ENCODE results near the gene TUBGCP6.
"Not testable (repeated sequence)": the region's sequence is repeated elsewhere in the genome, so short reads cannot be mapped to it uniquely, and the experiment has no call there.

TUBGCP6 gene

DNA sequence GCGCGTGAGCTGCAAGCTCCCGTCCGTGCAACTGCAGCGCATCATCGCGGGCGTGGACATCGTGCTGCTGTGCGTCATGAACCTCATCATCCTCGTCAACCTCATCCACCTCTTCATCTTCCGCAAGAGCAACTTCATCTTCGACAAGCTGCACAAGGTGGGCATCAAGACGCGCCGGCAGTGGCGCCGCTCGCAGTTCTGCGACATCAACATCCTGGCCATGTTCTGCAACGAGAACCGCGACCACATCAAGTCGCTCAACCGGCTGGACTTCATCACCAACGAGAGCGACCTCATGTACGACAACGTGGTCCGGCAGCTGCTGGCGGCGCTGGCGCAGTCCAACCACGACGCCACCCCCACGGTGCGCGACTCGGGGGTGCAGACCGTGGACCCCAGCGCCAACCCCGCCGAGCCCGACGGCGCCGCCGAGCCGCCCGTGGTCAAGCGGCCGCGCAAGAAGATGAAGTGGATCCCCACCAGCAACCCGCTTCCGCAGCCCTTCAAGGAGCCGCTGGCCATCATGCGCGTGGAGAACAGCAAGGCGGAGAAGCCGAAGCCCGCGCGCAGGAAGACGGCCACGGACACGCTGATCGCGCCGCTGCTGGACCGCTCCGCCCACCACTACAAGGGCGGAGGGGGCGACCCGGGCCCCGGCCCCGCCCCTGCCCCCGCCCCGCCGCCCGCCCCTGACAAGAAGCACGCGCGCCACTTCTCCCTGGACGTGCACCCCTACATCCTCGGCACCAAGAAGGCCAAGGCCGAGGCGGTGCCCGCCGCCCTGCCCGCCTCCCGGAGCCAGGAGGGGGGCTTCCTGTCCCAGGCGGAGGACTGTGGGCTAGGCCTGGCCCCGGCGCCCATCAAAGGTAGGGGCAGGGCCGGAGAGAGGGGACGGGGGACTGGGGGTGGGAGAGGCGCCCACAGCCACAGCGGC lies 67.0 kb downstream of the TUBGCP6 start:
- FAIRE-seq: no peak

DNA sequence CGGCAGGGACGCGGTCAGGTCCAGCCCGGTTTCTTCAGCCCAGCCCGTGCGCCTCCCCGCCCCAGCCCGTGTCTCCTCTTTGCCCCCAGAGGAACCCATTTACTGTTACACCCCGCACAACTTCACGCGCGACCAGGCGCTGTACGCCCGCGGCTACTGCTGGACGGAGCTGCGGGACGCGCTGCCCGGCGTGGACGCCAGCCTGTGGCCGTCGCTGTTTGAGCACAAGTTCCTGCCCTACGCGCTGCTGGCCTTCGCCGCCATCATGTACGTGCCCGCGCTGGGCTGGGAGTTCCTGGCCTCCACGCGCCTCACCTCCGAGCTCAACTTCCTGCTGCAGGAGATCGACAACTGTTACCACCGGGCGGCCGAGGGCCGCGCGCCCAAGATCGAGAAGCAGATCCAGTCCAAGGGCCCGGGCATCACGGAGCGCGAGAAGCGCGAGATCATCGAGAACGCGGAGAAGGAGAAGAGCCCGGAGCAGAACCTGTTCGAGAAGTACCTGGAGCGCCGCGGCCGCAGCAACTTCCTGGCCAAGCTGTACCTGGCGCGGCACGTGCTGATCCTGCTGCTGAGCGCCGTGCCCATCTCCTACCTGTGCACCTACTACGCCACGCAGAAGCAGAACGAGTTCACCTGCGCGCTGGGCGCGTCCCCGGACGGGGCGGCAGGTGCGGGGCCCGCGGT lies 67.8 kb downstream of the TUBGCP6 start:
- FAIRE-seq: no peak

DNA sequence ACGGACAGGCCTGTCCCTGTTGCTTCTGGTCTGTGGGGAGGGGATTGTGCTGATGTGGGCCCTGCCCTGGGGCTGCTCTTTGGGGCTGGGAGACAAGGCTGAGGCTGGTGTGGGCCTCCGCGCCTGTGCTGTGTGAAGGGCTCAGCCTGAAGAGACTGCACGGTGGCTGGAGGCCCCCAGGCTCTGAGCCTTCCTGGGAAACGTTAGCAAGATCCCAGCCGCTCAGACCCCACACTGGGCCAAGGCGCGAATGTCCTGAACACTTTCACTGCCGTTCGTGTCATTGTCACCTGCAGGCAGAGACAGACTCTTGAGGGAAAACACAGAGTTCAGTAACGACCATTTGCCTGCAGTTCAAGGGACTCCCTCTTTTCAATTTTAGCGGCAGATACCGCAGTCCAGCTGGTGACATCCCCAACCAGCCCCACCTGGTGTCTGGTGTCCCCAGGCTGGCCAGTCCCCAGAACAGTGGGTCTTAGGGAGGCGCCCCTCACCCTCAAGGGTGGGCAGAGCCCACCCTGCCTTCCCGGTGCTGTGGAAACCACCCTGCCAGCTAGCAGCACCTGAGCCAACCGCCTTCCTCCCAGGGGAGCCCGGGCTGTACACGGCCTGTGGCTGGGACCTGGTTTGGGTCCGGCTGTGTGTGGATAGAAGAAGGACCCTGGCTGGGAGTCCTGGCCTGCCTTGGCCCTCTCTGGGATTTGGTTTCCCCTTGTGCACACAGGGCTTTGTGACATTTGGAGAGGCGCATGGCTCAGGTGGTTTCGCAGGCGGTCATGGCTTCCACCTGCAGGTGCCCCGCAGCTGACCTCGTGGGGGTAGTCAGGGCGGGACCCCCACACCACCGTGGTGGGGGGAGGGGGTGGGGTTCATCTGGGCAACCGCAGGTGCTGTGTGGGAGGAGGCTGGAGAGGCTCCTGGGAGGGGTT lies 68.6 kb downstream of the TUBGCP6 start:
- no peak for FAIRE-seq

DNA sequence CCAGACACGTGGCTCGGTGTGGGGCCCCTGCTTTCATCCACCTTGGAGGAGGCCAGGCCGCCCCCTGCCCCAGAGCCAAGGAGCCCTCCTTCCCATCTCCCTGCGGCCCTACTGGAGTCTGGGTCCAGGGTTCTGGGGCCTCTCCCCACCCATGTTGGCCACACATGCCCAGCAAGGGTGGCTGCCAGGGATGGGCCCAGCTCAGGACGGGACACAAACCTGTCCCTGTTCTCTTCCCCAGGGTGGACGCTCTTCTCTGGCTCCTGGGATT lies 69.7 kb downstream of the TUBGCP6 start:
- no peak for FAIRE-seq

DNA sequence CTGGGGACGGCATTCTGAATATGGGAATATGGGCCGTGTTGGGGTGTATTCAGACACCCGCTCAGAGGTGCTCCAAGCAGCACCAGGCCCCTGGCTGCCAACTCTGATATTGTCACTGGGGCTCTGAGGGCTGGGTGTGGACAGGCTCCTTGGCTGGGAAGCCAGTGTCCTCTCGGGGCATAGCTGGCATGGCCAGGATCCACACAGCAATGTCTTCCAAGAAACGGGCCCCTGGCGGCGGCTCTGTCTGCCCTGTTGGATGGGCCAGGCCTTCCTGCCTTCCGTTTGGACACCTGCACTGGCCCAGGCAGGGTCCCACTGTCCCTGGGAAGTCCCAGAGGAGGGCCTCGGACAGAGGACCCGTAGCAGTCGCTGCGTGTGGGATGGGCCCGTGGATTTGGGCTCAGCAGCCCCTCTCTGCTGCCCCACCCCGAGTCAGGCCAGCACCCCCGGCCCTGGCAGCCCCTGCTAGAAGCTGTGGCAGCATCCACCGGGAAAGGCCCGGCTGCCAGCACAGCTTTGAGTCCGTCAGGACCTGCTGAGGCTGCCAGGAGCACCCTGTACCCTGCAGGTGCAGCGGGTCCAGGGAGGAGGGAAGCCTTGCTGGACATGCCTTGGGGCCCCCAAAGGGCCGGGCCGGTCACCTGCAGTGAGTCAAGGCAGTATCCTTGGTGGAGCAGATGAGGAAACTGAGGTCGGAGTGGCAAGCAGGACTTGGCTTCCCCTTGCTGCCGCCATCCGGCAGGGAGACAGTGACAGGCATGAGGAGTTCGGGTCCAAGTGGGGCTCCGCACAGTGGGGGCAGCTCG lies 70.2 kb downstream of the TUBGCP6 start:
- FAIRE-seq: no peak

DNA sequence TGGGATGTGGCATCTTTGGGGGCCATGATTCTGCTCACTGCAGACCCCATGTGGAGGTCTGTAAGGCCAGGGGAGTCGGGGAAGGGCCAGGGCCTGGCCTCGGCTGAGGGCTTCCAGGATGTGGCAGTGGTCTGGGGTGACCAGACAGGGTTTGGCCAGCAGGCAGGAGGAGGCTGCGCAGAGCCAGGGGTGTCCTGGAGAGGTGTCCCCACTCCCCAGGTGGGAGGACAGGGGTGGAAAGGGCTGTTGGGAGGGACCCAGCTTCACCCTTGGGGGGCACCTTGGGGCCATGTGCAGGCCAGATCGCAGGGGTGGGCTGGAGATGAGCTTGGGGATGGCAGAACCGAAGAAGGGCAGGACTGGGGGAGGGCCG lies 70.9 kb downstream of the TUBGCP6 start:
- FAIRE-seq: no peak

DNA sequence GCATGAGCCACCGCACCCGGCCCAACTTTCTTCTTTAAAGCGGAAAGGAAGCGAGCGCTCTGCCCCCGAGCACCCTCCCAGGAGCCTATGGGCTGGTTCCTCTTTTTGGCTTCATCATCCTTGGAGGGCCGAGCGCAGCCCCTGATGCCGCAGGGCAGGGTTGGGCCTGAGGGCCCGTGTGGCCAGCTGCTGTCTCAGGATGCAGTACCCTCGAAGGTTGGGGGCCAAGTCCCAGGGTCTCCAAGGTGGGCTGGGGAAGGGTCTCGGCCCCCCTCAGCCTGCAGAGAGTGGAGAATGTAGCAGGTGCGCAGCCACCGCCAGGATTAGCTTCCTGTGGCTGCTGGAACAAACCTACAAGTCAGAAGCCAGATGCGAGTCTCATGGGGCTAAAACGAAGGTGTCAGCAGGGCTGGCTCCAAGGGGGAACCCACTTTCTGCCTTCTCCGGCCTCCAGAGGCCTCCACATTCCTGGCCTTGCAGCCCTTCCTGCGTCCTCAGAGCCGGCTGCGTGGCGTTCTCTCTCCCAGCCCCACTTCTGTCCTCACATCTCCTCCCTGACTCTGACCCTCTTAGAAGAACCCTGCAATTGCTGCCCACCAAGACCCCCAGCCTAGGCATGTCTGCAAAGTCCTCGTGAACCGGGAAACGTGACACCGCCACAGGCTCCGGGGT lies 71.4 kb downstream of the TUBGCP6 start:
- no peak for FAIRE-seq

DNA sequence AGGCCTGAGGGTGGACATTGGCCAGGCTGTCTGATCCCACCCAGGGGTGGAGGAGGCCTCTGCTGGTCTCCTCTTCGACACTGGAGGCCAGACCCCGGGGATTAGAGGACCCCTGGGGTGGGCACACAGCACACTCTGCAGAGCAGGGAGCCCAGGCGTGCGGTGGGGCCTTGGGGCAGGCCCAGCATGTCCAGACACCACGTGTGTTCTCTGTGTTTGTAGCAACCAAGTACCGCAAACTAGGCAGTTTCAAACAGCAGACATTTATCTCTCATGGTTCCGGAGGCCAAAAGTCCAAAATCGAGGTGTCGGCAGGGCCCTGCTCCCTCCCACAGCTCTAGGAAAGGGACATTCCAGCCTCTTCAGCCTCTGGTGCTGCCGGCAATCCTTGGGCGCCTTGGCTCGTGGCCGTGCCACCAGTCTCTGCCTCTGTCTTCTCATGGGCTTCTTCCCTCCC lies 72.8 kb downstream of the TUBGCP6 start:
- FAIRE-seq: no peak

DNA sequence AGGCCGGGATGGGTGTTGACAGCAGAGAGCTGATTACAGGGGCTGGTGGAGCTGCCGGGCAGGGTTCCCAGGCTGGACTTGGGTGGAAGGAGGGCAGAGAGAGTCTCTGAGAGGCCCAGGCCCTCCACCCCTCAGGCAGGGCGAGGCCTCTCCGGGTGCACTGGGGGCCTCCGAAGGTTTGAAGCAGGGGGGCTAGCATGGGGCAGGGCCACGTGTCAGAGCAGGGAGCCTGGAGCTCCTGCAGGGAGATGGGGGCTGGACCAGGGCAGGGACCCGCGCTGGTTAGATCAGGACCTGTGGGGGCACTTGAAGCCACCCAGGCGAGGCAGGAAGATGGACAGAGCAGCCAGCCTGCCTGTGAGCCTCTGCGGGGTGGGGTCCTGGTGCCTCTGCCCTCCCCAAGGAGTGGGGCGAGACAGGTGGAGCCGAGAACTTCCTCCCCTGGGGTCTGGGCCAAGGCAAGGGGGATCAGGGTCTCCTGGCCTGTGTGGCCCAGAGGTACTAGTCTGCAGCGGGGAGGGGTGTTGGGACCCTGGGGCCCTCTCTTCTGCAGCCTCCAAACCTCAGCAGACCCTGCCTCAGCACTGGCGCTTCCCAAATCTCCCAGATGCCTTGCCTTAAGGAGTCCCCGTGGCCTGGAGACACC lies 73.4 kb downstream of the TUBGCP6 start:
- FAIRE-seq: no peak

DNA sequence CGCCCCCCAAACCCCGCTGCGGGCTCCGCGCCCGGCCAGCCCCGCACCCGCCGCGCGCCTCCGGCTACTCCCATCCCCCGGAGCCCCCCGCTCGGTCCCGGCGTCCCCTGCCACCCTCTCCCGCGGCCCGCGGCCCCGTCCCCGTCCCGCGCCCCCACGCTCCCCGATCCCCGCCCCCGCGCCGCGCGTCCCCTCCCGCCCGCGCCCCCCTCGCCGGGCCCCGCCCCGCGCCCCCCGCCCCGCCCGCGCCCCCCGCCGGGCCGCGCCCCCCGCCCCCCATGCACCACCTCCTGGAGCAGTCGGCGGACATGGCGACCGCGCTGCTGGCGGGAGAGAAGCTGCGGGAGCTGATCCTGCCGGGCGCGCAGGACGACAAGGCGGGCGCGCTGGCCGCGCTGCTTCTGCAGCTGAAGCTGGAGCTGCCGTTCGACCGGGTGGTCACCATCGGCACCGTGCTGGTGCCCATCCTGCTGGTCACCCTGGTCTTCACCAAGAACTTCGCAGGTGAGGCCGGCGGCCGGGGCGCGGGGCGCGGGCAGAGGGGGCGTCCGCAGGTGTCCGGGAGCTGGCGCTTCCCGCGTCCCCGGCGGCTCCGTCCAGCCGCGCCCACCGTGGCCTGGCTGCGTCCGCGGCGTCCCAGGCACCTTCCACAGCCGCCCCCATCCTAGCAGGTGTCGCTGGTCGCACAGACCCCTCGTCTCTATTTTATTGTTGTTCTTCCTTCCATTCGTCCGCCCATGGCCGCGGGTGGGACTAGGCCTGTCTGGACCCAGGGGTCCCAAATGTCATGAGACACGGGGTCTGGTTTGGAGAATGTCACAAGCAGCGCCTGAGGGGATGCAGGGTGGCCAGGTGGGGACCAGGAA lies 74.1 kb downstream of the TUBGCP6 start, which contains the start of gene PANX2:
TSS of gene PANX2 (plus strand) at position 279 of the 866 bp plus-strand sequence. CDS start at position 279, 0 bp downstream.
- FAIRE-seq: no peak

DNA sequence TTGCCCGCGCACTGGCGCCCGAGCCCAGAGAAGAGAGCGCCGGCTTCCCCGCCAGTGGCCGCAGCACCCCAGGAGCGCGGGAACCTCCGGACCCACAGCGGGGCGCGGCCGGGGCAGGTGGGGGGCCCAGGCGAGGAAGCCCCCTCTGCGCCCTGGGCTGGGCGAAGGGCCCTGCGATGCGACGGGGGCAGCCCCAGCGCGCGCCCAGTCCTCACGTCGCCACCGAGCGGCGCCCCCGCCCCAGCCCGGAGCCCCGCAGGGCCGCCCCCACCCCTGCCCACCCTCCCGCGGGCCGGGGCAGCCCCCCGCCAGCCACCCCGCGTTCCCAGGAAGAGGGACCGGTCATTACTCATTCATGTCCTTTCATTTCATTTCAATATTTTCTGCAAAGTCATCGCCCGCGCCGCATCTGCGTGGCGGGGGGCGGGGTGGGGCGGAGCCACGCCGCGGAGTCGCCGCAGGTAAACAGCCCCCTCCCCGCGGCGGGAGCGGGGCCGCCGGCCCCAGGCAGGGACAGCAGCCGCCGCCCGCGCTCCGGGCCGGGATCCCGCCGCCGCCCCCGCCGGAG lies 75.0 kb downstream of the TUBGCP6 start:
- FAIRE-seq: no peak

DNA sequence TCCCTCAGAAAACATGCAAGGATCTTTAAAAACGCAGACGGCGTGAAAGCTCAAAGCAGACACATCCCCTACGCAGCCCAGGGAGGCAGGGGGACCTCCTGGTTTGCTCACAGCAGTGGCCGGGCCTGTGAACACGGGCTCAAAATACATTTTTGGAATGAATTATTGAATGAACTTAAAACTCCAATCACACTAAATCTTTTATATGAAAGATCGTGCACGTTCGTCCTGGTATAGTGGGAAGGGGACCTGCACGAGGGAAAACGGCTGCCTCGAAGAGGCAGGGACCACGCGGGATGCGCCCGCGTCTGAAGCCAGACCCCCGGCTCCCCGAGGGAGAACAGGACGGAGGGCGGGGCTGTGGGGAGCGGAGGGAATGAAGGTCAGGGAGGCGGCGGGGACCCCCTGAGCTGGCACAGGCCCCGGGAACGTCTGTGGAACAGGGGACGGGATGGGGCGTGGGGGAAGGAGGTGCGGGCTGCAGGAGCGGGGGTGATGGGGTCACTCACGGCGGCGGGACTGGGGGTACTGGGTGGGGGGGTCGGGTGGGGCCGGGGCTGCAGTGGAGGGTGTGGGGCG lies 75.6 kb downstream of the TUBGCP6 start:
- FAIRE-seq: no peak

DNA sequence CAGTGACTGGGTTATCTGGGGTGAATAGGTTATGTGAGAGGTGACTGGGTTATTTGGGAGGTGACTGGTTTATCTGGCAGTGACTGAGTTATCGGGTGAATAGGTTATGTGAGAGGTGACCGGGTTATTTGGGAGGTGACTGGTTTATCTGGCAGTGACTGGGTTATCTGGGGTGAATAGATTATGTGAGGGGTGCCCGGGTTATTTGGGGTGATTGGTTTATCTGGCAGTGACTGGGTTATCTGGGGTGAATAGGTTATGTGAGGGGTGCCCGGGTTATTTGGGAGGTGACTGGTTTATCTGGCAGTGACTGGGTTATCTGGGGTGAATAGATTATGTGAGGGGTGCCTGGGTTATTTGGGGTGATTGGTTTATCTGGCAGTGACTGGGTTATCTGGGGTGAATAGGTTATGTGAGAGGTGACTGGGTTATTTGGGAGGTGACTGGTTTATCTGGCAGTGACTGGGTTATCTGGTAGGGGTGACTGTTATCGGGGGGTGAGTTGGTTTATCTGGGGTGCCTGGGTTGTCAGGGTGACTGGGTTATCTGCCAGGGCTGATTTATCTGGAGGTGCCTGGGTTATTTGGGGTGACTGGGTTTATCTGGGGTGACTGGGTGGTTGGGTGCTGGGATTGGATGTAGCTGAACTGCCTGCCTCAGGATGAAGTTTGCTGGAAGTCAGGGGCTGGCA lies 76.2 kb downstream of the TUBGCP6 start:
- not testable (repeated sequence) for FAIRE-seq

DNA sequence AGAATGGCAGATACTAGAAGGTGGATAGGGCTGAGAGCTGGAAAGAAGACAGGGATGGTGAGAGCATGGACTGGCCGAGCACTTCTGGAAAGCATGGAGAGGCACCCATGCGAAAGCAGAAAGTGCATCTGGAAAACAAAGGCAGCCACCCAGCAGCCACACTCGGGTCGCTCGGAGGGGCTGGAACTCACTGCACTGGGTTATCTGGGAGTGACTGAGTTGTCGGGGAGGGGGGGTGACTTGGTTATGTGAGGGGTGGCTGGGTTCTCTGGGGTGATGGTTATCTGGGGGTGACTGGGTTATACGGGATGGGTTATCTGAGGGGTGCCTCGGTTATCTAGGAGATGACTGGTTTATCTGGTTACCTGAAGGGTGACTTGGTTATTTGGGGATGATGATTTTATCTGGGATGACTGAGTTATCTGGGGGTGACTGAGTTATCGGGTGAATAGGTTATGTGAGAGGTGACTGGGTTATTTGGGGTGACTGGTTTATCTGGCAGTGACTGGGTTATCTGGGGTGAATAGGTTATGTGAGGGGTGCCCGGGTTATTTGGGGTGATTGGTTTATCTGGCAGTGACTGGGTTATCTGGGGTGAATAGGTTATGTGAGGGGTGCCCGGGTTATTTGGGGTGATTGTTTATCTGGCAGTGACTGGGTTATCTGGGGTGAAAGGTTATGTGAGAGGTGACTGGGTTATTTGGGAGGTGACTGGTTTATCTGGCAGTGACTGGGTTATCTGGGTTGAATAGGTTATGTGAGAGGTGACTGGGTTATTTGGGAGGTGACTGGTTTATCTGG lies 76.9 kb downstream of the TUBGCP6 start:
- no peak for FAIRE-seq

All from G401.6 (cell line).